DMS153 (cell line): Measurements from ENCODE around the gene DPYD.
A peak's percentile ranks its signal among the peaks of the same experiment; 100 is the strongest.
"Not testable (repeated sequence)": the region's sequence is repeated elsewhere in the genome, so short reads cannot be mapped to it uniquely, and the experiment has no call there.

Source experiments
- DNase-seq: peaks from one replicate; lab custom pipeline; 2025; lab: John Stamatoyannopoulos, UW

Gene DPYD

DNA sequence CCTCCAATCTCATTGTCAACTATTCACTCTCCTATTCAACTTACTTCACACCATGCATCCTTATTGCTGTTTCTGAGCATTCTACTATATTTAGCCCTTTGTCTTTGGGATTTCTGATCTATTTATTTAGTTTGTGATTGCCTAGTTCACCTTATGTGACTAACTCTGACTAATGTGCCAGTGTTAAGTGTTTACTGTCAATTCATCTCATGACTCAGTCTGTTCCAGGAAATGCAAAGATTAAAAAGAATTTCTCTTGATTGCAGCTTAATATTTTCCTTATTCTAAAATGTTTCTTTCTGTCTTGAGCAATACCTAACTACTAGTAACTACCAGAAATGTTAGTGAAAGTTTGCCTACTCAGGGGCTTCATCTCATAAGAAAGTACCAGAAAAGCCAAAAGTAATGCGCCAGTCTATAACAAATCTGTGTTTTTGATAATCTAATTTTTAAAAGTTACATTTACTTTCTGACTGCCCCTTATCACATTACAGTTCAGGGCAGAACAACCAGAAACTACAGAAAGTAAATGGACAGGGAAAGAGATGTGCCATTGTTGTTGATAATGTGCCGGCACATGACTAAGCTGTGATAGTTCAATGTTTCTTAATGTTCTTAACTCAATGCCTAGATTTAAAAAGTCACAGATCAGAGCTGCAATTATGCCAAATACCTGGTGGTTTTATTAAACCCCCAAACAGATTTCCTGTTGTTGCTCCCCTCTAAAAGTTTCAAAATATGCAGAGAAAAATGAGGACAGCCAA lies 642.8 kb downstream of the DPYD start:
- peak; percentile 70 for DNase-seq

DNA sequence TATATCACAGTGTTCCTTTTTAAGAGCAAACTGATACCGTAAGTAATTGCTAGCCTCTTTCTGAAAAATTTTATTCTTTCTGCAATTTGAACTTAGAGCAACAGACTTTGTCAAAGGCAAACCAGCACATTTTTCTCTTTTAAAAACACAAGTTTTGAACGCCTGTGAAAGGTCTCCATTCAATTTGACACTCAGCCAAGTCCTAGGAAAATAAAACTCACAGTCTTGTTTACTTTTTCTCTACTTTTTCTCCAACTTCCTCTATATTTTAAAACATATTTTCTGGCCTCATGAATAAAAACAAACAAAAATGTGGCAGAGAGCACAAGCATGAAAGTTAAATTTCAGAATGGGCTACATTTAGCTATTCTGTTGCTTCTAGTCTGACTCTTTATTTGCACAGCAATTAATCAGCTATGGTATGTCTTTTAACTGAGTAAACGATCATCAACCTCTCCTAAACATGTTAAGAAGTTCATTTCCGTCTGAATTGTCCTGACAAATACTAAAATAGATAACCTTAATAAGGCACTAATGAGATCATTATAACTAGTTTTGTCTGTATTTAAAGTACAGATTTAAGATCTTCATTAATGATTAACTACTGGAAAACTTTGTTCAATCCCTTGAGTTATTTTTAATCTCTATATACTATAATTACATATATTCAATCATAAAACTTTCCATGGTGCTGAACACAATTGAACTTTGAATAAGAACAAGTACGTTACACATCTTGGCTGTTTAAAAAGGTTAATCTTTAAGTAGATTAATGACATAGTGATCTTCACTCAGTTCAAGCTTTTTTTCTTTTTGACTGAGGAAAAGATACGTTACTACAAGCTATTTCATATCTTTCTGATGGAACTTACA lies 648.7 kb downstream of the DPYD start:
- DNase-seq = peak; percentile 3

DNA sequence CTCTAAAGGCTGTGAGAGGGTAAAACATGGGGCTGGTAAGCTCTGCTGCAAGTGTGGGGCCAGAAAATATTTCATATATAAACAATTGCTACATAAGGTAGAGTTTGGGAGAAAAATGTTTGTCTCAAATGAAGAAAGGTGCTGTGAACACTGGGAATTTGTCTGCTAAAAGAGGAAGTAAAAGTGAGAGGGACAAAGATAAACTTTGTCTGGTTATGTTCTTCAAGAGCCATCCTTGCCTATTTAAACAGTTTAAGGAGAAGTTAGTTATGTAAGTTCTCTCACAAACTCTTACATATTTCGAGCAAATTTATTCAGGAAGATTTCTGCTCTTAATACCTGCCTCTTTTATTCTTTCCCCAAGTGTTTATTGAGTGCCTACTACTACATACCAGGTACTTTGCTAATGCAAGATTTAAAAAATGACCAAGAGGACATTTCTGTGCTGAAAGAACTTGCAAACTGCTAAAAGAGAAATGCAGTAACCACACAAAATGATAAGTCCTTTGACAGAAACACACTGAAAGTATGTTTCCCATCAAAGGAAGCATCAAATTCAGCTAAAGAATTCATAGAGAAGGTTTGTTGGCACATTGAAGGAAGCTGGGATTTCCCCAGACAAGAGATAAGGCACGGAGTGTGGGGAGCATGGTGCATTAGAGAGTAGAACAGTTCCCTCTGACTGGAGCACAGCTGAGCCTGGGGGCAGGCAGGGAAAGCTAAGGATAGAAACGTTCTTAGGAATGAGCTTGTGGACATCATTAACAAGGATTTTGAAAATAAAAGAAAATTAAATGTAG lies 650.1 kb downstream of the DPYD start:
- DNase-seq = no peak

DNA sequence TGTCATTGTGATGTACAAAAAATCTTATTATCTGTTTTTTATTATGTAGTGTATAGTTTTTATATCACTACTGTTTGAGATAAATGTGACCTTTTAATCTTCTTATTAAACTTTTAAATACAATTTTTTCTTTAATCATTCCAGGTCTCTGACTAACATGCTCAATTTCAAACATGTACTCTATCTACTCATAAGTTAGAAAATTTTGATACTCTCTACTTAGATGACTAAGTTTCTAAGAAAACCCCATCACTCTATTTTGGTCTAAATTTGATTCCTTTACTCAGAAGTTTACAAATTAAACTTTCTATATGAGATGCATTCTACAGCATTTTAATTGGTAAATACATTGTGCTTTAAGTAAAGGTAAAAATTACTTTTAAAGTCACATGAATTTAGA lies 655.2 kb downstream of the DPYD start:
- no peak for DNase-seq

DNA sequence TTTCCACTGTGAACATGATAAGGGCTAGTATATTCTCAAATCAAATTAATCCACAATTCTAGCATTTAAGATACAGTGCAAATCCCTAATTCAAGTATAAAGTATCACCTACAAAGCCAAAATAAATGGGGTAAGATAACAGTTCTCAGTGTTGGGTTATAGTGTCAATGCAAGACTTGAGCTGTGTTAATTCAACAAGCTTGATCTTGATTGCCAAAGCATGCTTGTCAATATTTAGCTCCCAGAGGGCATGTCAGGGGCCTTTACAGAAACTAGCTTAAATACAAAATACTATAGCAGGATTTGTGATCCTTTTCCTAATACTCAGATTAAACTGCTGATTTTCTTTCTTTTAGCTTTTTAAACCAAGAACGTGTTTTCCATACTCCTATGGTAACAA lies 658.0 kb downstream of the DPYD start:
- no peak for DNase-seq

DNA sequence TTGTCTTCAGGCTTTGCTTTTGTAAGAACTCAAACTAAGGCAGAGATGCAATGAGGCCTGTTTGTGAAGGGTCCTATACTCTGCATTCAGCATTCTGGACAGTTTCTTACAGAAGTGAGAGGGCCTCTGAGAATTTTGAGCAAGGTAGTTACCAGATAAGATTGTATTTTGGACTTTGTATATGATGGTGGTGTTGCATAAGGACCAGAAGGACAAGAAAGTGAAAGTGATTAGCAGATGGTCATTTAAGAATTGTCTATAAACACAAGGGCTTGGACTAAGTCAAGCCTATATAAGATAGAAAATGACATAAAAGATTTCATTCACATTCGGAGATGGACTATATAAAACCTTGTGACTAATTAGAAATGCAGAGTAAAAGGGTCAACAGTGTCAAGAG lies 662.2 kb downstream of the DPYD start:
- DNase-seq = no peak

DNA sequence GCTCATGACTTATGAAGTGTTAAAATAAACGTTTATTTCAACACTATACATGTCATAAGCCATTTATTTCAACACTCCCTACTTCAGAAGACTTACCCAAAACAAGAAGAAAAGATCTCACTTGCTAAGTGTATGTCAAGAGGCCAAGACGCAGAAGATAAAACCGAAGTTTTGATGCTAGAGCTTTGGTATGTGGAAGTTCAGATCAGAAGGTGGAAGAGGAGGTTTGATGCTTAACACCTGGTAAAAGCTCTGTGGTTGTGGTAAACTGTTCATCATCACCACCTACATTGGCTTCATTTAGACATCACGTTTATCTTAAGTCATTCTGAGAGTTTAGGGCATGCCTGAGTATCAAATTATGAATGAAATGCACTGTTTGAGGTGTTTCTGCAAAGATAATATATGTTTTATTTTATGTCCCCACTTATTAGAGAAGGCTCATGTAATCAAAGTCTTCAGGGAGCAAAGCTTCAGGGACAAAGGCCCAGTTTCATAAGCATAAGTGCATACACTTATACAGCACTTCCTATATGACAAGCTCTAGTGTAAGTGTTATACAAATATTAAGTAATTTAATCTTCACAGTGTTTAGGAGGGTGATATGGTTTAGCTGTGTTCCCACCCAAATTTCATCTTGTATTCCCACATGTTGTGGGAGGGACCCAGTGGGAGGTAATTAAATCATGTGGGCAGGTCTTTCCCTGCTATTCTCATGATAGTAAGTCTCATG lies 665.9 kb downstream of the DPYD start:
- DNase-seq = no peak

DNA sequence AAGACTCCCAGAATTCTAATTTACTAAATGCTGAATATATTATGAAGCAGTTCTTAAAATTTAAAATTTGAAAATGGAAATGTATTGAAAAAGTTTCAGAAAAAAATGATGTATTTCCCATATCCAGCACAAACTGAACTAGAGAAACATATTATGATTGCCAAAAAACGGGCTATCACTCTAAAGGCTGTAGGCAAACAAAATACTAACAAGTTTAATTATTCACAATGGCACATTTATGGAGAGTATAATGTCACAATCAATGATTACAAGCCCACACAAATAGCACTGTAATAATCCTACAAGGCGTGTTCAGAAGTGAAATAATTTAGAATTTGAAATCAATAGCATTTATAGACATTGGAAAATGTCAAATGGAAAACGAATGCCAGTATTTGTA lies 667.9 kb downstream of the DPYD start:
- no peak for DNase-seq

DNA sequence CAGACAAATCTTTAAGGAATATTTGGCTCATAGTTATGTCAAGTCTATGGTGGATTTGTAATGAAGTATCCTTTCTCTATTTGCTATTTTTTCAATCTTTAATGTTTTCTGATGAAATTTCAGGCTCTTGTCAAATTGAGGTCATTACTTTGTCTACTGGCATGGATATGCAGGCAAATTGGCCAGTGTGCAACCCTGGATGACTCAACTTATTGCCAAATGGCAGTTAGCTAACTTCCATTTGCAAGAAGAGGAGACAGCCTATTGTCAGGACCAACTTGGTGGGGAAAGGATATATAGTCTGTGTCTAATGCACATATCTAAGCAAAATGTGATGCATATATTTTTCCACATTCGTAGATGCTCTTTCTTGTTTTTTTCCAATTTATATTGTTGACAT lies 668.8 kb downstream of the DPYD start:
- DNase-seq = no peak

DNA sequence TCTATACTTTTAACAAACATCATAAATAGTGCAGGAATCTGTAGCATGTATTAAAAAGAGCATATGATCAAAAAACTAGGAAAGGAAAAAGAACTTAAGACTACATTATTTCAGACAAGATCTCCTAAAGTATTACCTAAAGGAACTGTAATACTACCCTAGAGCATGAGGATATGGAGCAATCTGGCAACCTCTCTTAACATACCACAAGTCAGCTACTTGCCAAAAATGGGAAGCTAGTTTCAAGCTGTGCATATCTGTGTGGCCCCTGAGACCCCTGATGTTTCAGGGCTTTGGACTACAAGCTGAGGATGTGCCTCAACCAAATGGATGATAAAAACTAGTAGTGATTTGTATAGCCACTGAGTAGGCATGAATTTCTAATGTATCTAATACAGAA lies 673.6 kb downstream of the DPYD start:
- DNase-seq = no peak

DNA sequence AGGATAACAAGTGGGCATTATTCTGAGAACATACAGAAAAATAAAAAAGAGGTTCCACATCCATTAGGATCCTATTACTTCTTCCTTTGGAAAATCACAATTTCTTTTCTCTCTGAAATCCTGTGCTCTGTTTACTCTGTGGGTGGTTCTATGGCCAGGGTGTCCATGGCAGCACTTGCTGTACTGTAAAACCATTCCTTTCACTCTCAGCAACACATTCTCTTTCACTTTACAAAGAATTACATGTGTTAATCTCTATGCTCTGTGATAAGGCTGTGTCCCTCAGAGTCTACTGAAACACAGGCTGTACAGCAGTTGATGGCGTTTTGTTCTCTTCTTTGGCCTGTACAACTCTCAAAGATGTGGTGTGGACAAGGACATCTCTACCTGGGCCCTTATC lies 675.2 kb downstream of the DPYD start:
- no peak for DNase-seq

DNA sequence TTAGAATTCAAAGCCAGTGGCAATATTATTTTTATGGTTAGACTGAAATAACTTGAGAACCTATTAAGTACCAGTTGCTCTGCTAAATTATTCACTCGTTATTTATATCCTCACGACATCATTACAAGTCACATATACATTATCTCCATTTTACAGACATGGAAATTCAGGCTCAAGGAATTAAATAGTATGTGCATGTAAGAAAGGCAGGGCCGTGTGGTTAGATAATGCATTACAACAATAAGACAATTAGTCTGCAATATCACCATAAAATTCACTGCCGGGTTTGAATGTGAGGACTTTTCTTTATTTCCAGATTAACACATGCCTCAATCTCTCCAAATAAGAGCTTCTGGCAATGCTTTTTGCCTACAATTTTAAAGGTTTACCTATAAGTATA lies 675.8 kb downstream of the DPYD start:
- DNase-seq = no peak

DNA sequence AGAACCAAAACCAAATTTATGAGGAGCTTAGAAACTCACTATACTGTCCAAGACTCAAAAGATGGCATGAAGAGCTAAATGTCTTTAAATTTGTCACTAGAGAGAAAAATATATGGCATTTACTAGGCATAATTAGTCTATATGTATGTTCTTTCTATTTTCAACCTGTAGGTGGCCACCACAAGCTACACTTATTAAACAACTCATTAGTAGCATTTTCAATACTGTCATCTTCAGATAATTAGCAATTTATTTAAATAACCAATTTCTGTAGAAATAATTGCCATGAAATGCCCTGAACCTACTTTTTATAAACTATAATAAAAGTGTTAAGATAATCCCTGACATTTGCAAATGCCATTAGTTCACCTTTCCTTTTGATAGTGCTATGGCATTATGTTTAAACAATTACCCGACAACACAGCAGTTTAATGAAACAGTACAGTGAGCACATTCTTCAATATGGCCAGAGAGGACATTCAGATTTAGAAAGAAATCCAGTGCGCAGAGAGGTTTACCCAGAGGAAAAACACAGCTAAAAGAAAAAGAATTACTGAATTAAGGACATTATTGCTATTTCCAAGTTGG lies 676.8 kb downstream of the DPYD start:
- DNase-seq = peak; percentile 8

DNA sequence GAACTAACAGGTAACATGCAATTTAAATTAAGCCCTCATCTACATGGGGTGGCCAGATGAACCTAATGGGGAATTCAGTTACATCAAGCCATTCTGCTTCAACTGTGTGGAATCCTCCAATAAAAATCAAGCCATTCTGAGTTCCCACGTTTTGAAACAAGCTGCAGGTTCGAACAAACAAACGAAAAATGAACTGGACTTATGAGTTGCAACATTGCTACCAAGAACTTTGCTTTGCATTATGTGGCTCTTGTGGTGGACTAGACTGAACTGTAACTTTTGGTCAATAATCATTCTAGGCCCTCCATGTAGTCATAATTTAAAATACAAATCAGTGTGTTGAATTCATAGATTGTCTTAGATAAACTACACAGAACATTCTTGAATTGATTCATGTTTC lies 682.0 kb downstream of the DPYD start:
- DNase-seq = no peak

DNA sequence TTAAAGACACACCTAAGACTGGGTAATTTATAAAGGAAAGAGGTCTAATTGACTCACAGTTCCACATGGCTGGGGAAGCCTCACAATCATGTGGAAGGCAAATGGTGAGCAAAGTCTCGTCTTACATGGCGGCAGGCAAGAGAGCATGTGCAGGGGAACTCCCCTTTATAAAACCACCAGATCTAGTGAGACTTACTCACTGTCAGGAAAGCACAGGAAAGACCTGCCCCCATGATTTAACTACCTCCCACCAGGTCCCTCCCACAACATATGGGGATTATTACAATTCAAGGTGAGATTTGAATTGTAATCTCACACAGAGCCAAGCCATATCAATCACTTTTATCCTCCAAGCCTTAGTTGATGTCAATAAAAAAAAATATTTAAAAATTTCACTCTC lies 689.5 kb downstream of the DPYD start:
- DNase-seq = not testable (repeated sequence)

DNA sequence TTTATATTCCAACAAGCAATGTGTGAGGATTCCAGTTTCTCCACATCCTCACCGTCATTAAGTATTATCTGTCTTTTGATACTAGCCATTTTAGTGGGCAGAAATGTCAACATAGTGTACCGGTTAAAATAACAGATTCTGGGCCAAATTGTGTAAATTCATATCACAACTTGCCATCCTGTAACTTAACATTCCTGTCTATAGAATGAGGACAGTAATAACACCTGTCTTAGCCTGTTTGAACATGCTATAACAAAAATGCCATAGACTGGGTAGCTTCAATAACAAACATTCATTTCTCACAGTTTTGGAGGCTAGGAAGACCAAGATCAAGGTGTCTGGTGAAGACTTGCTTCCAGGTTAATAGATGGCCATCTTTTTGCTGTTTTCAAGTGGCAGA lies 708.2 kb downstream of the DPYD start:
- DNase-seq = no peak

DNA sequence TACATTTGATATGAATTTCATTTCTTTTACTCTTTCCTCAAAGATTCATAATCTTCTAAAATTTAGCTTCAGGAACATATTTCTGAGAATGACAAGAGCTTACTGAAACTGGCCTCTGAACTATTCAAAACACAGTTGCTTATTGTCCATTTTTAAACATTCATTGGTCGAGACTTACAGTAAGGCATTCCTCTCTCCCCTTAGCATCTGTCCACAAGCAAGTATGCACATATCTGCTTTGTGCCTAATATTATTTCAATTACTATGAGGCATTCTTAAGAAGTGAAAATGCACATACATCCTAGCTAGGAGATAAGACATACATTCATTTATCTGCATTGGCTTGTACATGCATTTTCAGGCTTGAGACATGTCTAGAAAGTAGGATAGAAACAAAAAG lies 710.5 kb downstream of the DPYD start:
- DNase-seq = no peak

DNA sequence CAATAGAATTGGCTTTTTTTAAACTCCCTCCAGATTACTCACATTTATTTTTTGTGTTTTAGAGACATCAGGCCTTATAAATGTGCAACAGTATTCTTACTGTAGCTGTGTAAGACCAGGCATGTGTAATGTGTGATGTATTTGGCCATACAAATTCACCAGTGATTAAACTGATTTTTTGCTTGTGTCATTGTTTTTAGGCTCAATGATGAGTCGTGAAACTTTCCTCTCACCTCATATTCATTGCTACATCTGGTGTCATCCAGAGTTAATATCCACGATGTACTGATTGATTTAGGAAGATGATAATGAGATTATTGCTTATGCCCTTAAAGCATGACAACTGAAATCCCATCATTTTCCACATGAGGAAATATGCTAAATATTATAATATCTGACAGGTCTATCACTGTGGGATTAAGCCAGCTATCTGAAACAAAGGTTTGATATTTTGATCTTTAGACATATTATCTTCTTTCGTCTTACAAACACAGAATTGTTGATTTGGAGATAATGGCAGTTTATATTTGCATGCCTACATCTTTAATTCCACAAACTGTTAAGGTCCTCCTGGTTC lies 711.4 kb downstream of the DPYD start:
- DNase-seq = no peak

DNA sequence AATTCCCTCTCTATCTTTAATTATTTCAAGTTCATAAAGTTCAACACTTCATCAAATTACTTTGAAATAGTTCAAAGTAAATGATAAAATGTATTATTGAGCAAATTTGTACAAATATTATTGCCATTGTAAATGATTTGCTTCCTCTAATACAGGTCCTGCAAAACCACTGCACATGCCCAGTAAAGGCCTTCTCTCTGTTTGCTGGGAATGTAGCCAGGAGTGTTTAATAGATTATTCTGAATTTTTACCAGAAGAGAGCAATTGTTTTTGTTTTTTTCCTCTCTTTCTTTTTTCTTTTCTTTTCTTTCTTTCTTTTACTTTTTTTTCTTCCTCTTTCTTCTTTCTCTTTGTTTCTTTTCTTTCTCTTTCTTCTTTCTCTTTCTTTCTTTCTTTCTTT lies 713.0 kb downstream of the DPYD start:
- DNase-seq = no peak

DNA sequence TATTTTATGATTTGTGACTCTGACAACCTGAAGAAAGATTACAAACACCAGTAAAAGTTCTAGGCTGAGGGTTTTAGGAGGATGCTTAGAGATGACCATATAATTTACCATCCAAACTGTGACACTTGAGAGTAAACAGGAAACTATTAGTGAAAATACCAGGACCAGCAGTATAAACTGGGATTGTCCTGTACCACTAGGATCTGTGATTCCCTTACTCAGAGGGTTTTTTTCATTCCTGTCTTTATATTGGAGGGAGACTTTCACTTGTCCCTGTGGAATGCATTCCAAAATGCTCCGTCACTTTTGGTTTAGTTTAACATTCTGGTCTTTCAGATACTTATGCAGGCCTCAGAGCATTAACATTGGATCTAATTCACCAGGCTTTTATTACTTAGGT lies 716.4 kb downstream of the DPYD start:
- DNase-seq = no peak
